Measurements from ENCODE around the gene NSMF. TPM values are rescaled to one million over a fixed set of nuclear protein-coding genes. Genes with fewer than 3 reads are reported as not detected.

Gene NSMF
- total and polyA plus RNA-seq, 8 donors, result 11.7 to 84.9 (median 41.6) TPM

- DNase-seq, result peak; percentile 44 to 51
- TF ChIP-seq, protein P1, sequence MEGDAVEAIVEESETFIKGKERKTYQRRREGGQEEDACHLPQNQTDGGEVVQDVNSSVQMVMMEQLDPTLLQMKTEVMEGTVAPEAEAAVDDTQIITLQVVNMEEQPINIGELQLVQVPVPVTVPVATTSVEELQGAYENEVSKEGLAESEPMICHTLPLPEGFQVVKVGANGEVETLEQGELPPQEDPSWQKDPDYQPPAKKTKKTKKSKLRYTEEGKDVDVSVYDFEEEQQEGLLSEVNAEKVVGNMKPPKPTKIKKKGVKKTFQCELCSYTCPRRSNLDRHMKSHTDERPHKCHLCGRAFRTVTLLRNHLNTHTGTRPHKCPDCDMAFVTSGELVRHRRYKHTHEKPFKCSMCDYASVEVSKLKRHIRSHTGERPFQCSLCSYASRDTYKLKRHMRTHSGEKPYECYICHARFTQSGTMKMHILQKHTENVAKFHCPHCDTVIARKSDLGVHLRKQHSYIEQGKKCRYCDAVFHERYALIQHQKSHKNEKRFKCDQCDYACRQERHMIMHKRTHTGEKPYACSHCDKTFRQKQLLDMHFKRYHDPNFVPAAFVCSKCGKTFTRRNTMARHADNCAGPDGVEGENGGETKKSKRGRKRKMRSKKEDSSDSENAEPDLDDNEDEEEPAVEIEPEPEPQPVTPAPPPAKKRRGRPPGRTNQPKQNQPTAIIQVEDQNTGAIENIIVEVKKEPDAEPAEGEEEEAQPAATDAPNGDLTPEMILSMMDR (IDR thresholded peaks at IDR 0.05), result no peak
- TF ChIP-seq EP300 (IDR thresholded peaks at IDR 0.05) (no peak), POLR2AphosphoS5 (IDR thresholded peaks at IDR 0.05) (peak; percentile 6 to 53 (median 11))
- Histone ChIP-seq H3K4me3 (no peak overlapping the region), H3K4me1 (peaks cover 0 to 12% (median 10%) of the 10 kb centered on the region in 4 donors), H3K27me3 (no peaks in the 10 kb centered on the region), H3K36me3 (peaks cover 0 to 26% (median 20%) of the 10 kb centered on the region in 4 donors), H3K27ac (peak overlapping the region in 3 of 5 donors; percentile 15 to 47 (median 24)), H3K9me3 (no peaks in the 10 kb centered on the region)
- WGBS, 5 donors, result 61 to 76% (median 70%) methylated on average over 23 to 26 of the region's 26 CpGs
- intact Hi-C loops (cut with DNase I; ENCODE audit: low total_unique reads), result no loop called here
These were observed 23.1 kb upstream of the NSMF start for GRCh38 chr9:137482094-137482781.

GRCh38 chr9:137480686-137481683, 21.9 kb upstream of the NSMF start:
- Histone ChIP-seq H3K4me1 (peaks cover 0 to 12% (median 10%) of the 10 kb centered on the region in 4 donors), H3K27me3 (no peaks in the 10 kb centered on the region), H3K36me3 (peaks cover 0 to 33% (median 24%) of the 10 kb centered on the region in 4 donors), H3K4me3 (no peak overlapping the region), H3K9me3 (peaks cover 0 to 11% (median 7%) of the 10 kb centered on the region in 4 donors), H3K27ac (no peak overlapping the region)
- DNase-seq, result no peak
- intact Hi-C loops (cut with DNase I; ENCODE audit: low total_unique reads), result no loop called here
- TF ChIP-seq, protein P1 (IDR thresholded peaks at IDR 0.05), result no peak
- TF ChIP-seq EP300 (IDR thresholded peaks at IDR 0.05) (no peak), POLR2A (IDR thresholded peaks at IDR 0.05) (no peak), POLR2AphosphoS5 (IDR thresholded peaks at IDR 0.05) (no peak)
- WGBS, 5 donors, result 92 to 95% (median 93%) methylated on average over 28 to 38 of the region's 38 CpGs

GRCh38 chr9:137479892-137480685, 21.0 kb upstream of the NSMF start:
- Histone ChIP-seq H3K27ac (no peak overlapping the region), H3K4me1 (peaks cover 0 to 12% (median 10%) of the 10 kb centered on the region in 4 donors), H3K36me3 (peaks cover 0 to 41% (median 28%) of the 10 kb centered on the region in 4 donors), H3K9me3 (peaks cover 0 to 20% (median 15%) of the 10 kb centered on the region in 4 donors), H3K4me3 (no peak overlapping the region), H3K27me3 (no peaks in the 10 kb centered on the region)
- TF ChIP-seq EP300 (IDR thresholded peaks at IDR 0.05) (no peak), POLR2A (IDR thresholded peaks at IDR 0.05) (no peak), POLR2AphosphoS5 (IDR thresholded peaks at IDR 0.05) (no peak)
- TF ChIP-seq, protein P1 (IDR thresholded peaks at IDR 0.05), result no peak
- DNase-seq, result no peak
- 85 to 90% (median 89%) methylated on average over 27 to 32 of the region's 32 CpGs for WGBS, 5 donors
- intact Hi-C loops (cut with DNase I; ENCODE audit: low total_unique reads), result no loop called here

All from stomach (tissue), 9 donors.